Mesodermal cell (in vitro differentiated cells): ENCODE results near the gene C2.

Source experiments
- H3K27ac ChIP-seq: 2 replicates; pipeline ENCODE4 v1.7.0; 2013; ENCODE audit warnings: mild to moderate bottlenecking, low read depth, low read length, moderate library complexity; ENCODE audit not compliant: severe bottlenecking
- H3K36me3 ChIP-seq: 2 replicates; pipeline ENCODE4 v1.7.1; 2013; ENCODE audit warnings: mild to moderate bottlenecking, low read length, moderate library complexity; ENCODE audit not compliant: control insufficient read depth, insufficient read depth
- H3K4me1 ChIP-seq: one replicate; pipeline ENCODE4 v1.7.1; 2013; ENCODE audit warnings: mild to moderate bottlenecking, low read length; ENCODE audit not compliant: insufficient read depth, control insufficient read depth, poor library complexity, severe bottlenecking
- H3K4me3 ChIP-seq: 2 replicates; pipeline ENCODE4 v1.7.0; 2013; ENCODE audit warnings: low read length, control low read depth, mild to moderate bottlenecking; ENCODE audit not compliant: insufficient read depth, poor library complexity, severe bottlenecking; ENCODE audit errors: extremely low read depth
- H3K9me3 ChIP-seq: 2 replicates; pipeline ENCODE4 v1.7.1; 2013; ENCODE audit warnings: mild to moderate bottlenecking, low read length, moderate library complexity; ENCODE audit not compliant: control insufficient read depth
- WGBS, 2 experiments: methylation state at CpG; one replicate each; pipeline ENCODE4 v1.1.5; 2013; ENCODE audit warnings: missing lambda C conversion rate in 2 of 2; ENCODE audit not compliant: insufficient coverage in 2 of 2; 5-methylcytosine and 5-hydroxymethylcytosine counted together

Gene C2

DNA sequence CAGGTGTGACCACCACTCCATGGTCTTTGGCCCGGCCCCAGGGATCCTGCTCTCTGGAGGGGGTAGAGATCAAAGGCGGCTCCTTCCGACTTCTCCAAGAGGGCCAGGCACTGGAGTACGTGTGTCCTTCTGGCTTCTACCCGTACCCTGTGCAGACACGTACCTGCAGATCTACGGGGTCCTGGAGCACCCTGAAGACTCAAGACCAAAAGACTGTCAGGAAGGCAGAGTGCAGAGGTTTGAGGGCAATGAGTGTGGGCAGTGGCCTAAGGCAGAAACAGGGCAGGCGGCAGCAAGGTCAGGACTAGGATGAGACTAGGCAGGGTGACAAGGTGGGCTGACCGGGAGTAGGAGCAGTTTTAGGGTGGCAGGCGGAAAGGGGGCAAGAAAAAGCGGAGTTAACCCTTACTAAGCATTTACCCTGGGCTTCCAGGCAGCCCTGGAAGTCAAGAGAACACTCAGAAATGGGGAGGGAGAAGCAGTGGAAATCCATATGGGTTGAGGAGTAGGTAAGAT, 18.9 kb downstream of the C2 start:
- no peaks in the 10 kb centered on the region for H3K4me1 ChIP-seq
- H3K27ac ChIP-seq, result no peak overlapping the region
- WGBS, 2 experiments, result 86 to 87% methylated on average over 9 to 11 of the region's 11 CpGs
- H3K4me3 ChIP-seq, result no peak overlapping the region
- H3K36me3 ChIP-seq, result peaks cover 16% of the 10 kb centered on the region
- no peaks in the 10 kb centered on the region for H3K9me3 ChIP-seq

DNA sequence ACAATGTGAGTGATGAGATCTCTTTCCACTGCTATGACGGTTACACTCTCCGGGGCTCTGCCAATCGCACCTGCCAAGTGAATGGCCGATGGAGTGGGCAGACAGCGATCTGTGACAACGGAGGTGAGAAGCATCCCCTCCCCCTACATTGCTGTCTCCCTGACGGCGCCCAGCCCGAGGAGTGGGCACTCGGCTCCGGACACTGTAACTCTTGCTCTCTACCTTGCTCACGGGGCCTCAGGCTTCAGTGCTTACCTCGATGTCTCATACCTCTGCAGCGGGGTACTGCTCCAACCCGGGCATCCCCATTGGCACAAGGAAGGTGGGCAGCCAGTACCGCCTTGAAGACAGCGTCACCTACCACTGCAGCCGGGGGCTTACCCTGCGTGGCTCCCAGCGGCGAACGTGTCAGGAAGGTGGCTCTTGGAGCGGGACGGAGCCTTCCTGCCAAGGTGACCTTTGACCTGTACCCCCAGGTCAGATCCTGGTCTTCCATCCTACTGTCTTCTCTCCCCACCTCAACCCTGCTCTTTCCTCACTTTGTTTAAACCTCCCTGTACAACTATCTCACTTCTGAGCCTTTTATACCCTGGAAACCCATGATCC, 19.7 kb downstream of the C2 start:
- 90 to 91% methylated on average over 24 of the region's 24 CpGs for WGBS, 2 experiments
- H3K9me3 ChIP-seq, result no peaks in the 10 kb centered on the region
- peaks cover 23% of the 10 kb centered on the region for H3K36me3 ChIP-seq
- H3K4me3 ChIP-seq, result no peak overlapping the region
- no peak overlapping the region for H3K27ac ChIP-seq
- H3K4me1 ChIP-seq, result no peaks in the 10 kb centered on the region

DNA sequence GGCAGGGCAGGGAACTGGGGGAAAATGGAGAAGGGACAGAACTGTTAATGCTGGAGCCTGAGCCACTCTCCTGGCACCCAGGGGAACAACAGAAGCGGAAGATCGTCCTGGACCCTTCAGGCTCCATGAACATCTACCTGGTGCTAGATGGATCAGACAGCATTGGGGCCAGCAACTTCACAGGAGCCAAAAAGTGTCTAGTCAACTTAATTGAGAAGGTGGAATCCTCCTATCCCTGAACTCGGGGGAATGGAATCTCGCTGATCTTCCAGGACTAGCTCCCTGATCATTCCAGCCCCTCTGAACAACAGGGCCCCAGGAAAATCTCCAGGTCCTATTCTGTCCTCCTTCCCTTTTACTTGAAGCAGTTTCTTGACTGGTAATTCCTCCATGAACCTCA, 20.3 kb downstream of the C2 start:
- no peaks in the 10 kb centered on the region for H3K4me1 ChIP-seq
- no peaks in the 10 kb centered on the region for H3K9me3 ChIP-seq
- H3K27ac ChIP-seq, result no peak overlapping the region
- H3K36me3 ChIP-seq, result peaks cover 29% of the 10 kb centered on the region
- 83 to 89% methylated on average over 4 of the region's 4 CpGs for WGBS, 2 experiments
- no peak overlapping the region for H3K4me3 ChIP-seq

DNA sequence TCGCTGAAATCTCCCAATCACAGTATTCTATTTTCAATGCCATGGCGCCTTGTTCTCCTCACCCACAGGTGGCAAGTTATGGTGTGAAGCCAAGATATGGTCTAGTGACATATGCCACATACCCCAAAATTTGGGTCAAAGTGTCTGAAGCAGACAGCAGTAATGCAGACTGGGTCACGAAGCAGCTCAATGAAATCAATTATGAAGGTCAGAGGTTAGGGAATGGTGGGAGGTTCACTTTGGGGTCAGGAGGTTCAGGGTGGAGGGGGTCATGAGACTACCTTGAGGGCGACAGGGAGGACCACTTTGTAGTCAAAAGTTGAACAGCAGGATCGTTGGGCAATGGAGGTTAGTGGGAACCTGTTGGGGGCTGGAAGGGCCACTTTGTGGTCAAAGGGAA, 20.8 kb downstream of the C2 start:
- Histone ChIP-seq H3K4me1 (no peaks in the 10 kb centered on the region), H3K27ac (no peak overlapping the region), H3K4me3 (no peak overlapping the region), H3K36me3 (peaks cover 34% of the 10 kb centered on the region), H3K9me3 (no peaks in the 10 kb centered on the region)
- WGBS, 2 experiments, result 88 to 92% methylated on average over 3 of the region's 5 CpGs

DNA sequence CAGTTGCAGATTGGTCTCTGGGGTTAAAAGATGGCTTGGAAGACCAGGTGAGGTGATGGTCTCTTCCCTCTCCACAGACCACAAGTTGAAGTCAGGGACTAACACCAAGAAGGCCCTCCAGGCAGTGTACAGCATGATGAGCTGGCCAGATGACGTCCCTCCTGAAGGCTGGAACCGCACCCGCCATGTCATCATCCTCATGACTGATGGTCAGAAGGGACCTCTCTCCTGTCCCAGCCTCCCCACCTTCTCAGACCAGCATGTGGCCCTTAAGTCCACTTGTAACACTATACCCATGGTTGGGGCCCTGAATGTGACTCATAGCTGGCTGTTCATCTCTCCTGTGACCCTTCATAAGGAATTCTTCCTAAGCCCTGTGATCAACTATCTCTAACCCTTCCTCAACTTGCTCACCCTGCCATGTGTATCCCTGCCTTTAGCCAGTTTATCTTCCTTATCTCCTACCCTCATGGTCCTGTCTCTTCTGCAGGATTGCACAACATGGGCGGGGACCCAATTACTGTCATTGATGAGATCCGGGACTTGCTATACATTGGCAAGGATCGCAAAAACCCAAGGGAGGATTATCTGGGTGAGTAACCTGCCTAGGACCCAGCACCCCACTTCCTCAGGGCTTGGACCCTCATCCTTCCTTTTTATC, 21.4 kb downstream of the C2 start:
- WGBS, 2 experiments, result 93 to 100% methylated on average over 5 to 6 of the region's 6 CpGs
- Histone ChIP-seq H3K4me3 (no peak overlapping the region), H3K9me3 (no peaks in the 10 kb centered on the region), H3K27ac (no peak overlapping the region), H3K4me1 (no peaks in the 10 kb centered on the region), H3K36me3 (peaks cover 39% of the 10 kb centered on the region)

DNA sequence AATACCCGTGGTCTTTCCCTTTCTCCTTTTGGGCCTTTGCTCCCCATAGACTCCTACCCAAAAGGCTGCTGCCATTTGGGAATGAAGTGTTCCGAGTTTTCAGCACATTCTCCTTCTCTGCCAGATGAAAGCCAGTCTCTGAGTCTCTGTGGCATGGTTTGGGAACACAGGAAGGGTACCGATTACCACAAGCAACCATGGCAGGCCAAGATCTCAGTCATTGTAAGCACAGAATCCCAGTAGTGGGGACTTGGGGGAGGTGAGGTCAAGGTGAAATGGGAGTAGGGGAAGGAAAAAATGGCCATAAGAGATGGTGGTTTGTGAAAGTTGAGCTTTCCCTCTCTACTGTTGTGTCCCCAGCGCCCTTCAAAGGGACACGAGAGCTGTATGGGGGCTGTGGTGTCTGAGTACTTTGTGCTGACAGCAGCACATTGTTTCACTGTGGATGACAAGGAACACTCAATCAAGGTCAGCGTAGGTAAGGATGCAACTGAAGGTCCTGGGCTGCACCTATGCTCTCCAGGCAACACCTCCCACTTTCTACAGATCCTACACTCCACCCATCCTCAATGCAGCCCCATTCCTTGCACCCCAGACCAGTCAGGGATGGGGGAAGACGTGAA, 22.5 kb downstream of the C2 start:
- no peaks in the 10 kb centered on the region for H3K4me1 ChIP-seq
- H3K27ac ChIP-seq, result no peak overlapping the region
- H3K4me3 ChIP-seq, result no peak overlapping the region
- WGBS, 2 experiments, result 92 to 97% methylated on average over 6 of the region's 7 CpGs
- no peaks in the 10 kb centered on the region for H3K9me3 ChIP-seq
- H3K36me3 ChIP-seq, result peaks cover 51% of the 10 kb centered on the region

DNA sequence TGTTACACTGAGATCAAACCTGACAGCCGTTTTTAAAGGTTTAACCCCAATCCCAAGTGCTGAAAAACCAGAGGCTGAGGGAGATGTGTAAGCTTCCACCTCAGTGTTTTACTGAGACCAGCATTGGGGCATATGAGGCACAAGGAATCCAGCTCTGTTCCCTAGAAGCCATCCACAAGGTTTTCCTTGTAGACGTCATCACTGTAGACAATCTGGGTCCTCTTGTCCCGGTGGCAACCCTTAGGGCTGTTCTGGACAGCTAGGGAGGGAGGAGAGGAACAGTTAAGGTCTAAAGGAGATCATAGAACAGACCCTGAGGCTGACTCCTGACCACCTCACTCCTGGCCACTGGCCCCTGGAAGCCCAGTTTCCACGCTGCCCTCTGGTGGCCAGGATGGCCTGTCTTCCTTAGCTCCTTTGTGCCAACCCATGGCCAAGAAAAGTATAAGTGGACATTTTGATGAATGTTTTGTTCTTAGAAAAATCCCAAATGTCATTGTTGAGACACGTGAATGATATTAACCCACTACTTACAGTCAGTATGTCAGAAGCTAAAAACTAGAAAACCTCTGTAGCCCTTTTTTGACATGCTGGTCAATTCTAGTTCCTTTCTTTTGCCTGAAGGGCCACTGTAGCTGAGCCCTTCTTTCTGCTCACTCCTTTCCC, 24.8 kb downstream of the C2 start:
- H3K36me3 ChIP-seq, result peaks cover 69% of the 10 kb centered on the region
- WGBS, 2 experiments, result 75 to 82% methylated on average over 1 to 4 of the region's 5 CpGs

DNA sequence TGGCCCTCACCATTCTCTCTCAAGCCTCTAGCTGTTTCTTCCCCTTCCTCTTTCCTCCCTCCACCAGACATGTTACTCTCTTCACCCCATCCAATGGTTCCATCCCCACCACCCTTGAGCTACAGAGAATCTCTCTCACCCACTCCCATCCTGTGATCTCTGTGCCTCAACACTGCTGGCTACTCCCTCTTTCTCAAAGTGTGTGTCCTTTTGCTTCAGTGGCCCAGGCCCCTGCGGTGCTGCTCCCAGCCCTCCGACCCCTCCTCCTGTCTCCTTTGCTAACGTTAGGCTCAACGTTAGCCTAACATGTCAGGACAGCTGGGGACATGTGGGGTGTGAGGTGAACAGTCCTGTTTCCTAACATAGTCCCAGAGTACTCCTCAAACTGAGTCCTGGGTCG, 25.4 kb downstream of the C2 start:
- Histone ChIP-seq H3K27ac (no peak overlapping the region), H3K4me3 (no peak overlapping the region), H3K9me3 (no peaks in the 10 kb centered on the region), H3K4me1 (peaks cover 4% of the 10 kb centered on the region), H3K36me3 (peaks cover 73% of the 10 kb centered on the region)
- WGBS, 2 experiments, result 97% methylated on average over 4 of the region's 5 CpGs; no CpG with 5 or more reads in 1 of the 2 experiments

More for the DNA sequence above, 24.8 kb downstream of the C2 start:
- Histone ChIP-seq H3K4me1 (no peaks in the 10 kb centered on the region), H3K27ac (no peak overlapping the region), H3K4me3 (no peak overlapping the region), H3K9me3 (no peaks in the 10 kb centered on the region)

DNA sequence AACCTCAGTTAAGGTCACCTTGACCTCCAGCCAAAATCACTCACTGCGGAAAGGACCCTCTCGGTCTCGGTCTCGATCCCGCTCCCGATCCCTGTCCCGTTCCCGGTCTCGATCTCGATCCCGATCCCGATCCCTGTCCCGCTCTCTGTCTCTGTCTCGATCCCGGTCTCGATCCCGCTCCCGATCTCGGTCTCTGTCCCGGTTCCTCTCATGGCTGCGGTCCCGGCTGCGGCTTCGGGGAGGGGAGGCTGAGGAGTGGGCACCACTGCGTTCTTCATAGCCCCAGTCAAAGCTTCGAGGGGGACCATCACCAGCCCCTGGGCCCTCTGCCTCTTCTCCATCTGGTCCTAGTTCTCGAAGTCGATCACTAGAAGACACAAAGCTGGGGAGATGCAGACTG, 27.0 kb downstream of the C2 start:
- H3K36me3 ChIP-seq, result peaks cover 73% of the 10 kb centered on the region
- WGBS, 2 experiments, result 94 to 97% methylated on average over 25 to 26 of the region's 28 CpGs
- H3K9me3 ChIP-seq, result no peaks in the 10 kb centered on the region
- H3K4me3 ChIP-seq, result no peak overlapping the region
- peaks cover 8% of the 10 kb centered on the region for H3K4me1 ChIP-seq
- H3K27ac ChIP-seq, result no peak overlapping the region

DNA sequence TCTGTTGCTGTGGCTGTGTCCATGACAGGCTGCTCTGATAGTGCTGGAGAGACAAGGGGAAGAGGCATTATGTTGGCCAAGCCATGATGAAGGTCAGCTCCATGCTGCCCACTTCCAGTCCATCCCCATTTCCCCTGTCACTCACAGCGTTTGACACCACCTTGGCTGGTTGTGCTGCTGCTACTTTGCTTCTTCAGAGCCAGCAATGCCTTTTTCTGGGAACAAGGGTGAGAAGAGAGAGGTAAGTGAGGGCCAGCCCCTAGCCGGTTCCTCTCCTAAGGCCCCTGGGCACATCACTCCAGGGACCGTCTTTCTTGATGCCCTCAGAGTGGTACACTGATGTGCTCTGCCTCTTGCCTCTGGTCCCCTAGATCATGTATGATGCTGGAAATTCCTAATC, 29.3 kb downstream of the C2 start:
- Histone ChIP-seq H3K4me1 (peaks cover 14% of the 10 kb centered on the region), H3K36me3 (peaks cover 72% of the 10 kb centered on the region), H3K9me3 (no peaks in the 10 kb centered on the region), H3K27ac (no peak overlapping the region), H3K4me3 (no peak overlapping the region)
- 92 to 93% methylated on average over 2 to 3 of the region's 3 CpGs for WGBS, 2 experiments
